ENCODE results near the gene TYMP.

The TYMP gene

GRCh38 chr22:50571264-50572175 lies 41.7 kb upstream of the TYMP start:
- no peak for ATAC-seq
- TF ChIP-seq ZFP3 (CRISPR knock-in tag; IDR thresholded peaks at IDR 0.05) (no peak), SNAI2 (CRISPR knock-in tag; IDR thresholded peaks at IDR 0.05) (no peak), PATZ1 (CRISPR knock-in tag; IDR thresholded peaks at IDR 0.05; ENCODE audit: borderline replicate concordance) (no peak), ZFP30 (CRISPR knock-in tag; IDR thresholded peaks at IDR 0.05) (no peak), BACH2 (CRISPR knock-in tag; IDR thresholded peaks at IDR 0.05; ENCODE audit: borderline replicate concordance) (no peak), ZNF70 (CRISPR knock-in tag; IDR thresholded peaks at IDR 0.05) (no peak), ARNTL (CRISPR knock-in tag; IDR thresholded peaks at IDR 0.05; ENCODE audit: borderline replicate concordance, low read depth) (no peak), TSHZ2 (CRISPR knock-in tag; IDR thresholded peaks at IDR 0.05) (no peak), PPARA (CRISPR knock-in tag; IDR thresholded peaks at IDR 0.05; ENCODE audit: borderline replicate concordance) (no peak), OSR1 (CRISPR knock-in tag; IDR thresholded peaks at IDR 0.05) (no peak), ZNF565 (CRISPR knock-in tag; conservative IDR thresholded peaks at IDR 0.05; ENCODE audit: low read depth) (no peak), ESRRG (CRISPR knock-in tag; IDR thresholded peaks at IDR 0.05) (no peak), CSDC2 (CRISPR knock-in tag; IDR thresholded peaks at IDR 0.05) (no peak), CSRNP3 (CRISPR knock-in tag; IDR thresholded peaks at IDR 0.05) (no peak)
- TF ChIP-seq, protein P1, sequence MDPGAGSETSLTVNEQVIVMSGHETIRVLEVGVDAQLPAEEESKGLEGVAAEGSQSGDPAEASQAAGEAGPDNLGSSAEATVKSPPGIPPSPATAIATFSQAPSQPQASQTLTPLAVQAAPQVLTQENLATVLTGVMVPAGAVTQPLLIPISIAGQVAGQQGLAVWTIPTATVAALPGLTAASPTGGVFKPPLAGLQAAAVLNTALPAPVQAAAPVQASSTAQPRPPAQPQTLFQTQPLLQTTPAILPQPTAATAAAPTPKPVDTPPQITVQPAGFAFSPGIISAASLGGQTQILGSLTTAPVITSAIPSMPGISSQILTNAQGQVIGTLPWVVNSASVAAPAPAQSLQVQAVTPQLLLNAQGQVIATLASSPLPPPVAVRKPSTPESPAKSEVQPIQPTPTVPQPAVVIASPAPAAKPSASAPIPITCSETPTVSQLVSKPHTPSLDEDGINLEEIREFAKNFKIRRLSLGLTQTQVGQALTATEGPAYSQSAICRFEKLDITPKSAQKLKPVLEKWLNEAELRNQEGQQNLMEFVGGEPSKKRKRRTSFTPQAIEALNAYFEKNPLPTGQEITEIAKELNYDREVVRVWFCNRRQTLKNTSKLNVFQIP (CRISPR knock-in tag; IDR thresholded peaks at IDR 0.05; ENCODE audit: borderline replicate concordance, low read depth), result no peak

DNA sequence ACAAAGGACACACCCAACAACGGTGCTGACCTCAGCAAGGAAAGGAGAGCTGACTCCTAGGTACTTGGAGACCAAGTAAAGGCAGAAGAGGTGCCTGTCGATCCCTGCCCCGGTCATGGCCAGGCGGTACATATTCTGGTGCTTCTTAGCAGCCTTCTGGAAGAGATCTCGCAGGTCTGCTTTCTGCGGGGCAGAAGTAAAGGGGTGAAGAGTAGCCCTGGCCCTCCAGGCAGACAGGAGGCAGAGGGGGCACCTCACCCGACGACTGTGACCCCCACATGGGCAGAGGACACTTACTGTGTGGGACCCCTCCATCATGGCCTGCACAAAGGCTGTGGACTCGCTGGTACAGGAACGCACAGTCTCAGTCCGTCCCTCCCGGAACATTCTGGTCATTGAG lies 41.0 kb upstream of the TYMP start:
- no peak for ATAC-seq
- TF ChIP-seq PATZ1 (CRISPR knock-in tag; IDR thresholded peaks at IDR 0.05; ENCODE audit: borderline replicate concordance) (no peak), ZC3H10 (CRISPR knock-in tag; IDR thresholded peaks at IDR 0.05) (no peak), ESRRG (CRISPR knock-in tag; IDR thresholded peaks at IDR 0.05) (no peak), BACH2 (CRISPR knock-in tag; IDR thresholded peaks at IDR 0.05; ENCODE audit: borderline replicate concordance) (no peak), ARNTL (CRISPR knock-in tag; IDR thresholded peaks at IDR 0.05; ENCODE audit: borderline replicate concordance, low read depth) (no peak), ISL1 (CRISPR knock-in tag; IDR thresholded peaks at IDR 0.05) (no peak), CSRNP3 (CRISPR knock-in tag; IDR thresholded peaks at IDR 0.05) (no peak), ZNF565 (CRISPR knock-in tag; conservative IDR thresholded peaks at IDR 0.05; ENCODE audit: low read depth) (no peak)
- TF ChIP-seq, protein P1 (CRISPR knock-in tag; IDR thresholded peaks at IDR 0.05; ENCODE audit: borderline replicate concordance, low read depth), result no peak
